ENCODE data around the gene SPDYE6. TPM values are rescaled to one million over a fixed set of nuclear protein-coding genes. Genes with fewer than 3 reads are reported as not detected.
A peak's percentile ranks its signal among the peaks of the same experiment; 100 is the strongest.

SPDYE6 gene
- polyA plus RNA-seq, 1 donor from 2014 or later = not detected

DNA sequence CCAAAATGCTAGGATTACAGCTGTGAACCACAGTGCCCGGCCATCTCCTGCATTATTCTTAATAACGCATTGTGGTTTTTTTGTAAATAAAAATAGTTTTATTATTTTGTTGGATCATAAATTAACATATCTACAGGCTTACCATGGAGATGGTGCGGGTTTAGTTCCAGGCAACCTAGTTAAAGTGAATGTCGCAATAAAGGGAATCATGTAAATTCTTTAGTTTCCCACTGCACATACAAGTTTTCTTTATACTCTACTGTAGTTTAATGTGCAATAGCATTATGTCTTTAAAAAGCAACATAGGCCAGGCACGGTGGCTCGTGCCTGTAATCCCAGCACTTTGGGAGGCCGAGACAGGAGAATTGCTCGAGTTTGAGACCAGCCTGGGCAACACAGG is 42.3 kb upstream of the SPDYE6 start:
- H3K27me3 ChIP-seq (ENCODE audit: insufficient read depth, low read depth, low read length) = no peaks in the 10 kb centered on the region
- H3K9me3 ChIP-seq (ENCODE audit: low read length) = no peaks in the 10 kb centered on the region
- H3K4me2 ChIP-seq (ENCODE audit: low read length) = no peak overlapping the region
- peaks cover 3% of the 10 kb centered on the region for H3F3A ChIP-seq (ENCODE audit: insufficient read depth, low read length, poor library complexity, severe bottlenecking)
- H3K27ac ChIP-seq (ENCODE audit: low read length) = no peak overlapping the region
- no peaks in the 10 kb centered on the region for H3K36me3 ChIP-seq (ENCODE audit: insufficient read depth, low read length)
- H4K20me1 ChIP-seq (ENCODE audit: insufficient read depth) = no peaks in the 10 kb centered on the region
- H3K9ac ChIP-seq (ENCODE audit: low read length) = no peak overlapping the region
- no peaks in the 10 kb centered on the region for H3K9me2 ChIP-seq (ENCODE audit: insufficient read depth, low read length)
- peaks cover 6% of the 10 kb centered on the region for H3K79me2 ChIP-seq (replicated peaks; ENCODE audit: insufficient read depth, low read length)
- H3K4me3 ChIP-seq (ENCODE audit: low read length) = no peak overlapping the region
- no peak overlapping the region for H2AFZ ChIP-seq (ENCODE audit: low read depth, low read length)
- TF ChIP-seq EZH2 (IDR thresholded peaks at IDR 0.05; ENCODE audit: borderline replicate concordance, insufficient read depth, low read length, poor library complexity, severe bottlenecking) = no peak
- TF ChIP-seq, protein P1, sequence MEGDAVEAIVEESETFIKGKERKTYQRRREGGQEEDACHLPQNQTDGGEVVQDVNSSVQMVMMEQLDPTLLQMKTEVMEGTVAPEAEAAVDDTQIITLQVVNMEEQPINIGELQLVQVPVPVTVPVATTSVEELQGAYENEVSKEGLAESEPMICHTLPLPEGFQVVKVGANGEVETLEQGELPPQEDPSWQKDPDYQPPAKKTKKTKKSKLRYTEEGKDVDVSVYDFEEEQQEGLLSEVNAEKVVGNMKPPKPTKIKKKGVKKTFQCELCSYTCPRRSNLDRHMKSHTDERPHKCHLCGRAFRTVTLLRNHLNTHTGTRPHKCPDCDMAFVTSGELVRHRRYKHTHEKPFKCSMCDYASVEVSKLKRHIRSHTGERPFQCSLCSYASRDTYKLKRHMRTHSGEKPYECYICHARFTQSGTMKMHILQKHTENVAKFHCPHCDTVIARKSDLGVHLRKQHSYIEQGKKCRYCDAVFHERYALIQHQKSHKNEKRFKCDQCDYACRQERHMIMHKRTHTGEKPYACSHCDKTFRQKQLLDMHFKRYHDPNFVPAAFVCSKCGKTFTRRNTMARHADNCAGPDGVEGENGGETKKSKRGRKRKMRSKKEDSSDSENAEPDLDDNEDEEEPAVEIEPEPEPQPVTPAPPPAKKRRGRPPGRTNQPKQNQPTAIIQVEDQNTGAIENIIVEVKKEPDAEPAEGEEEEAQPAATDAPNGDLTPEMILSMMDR (IDR thresholded peaks at IDR 0.05; ENCODE audit: poor library complexity, severe bottlenecking) = no peak
- no peak for TF ChIP-seq TAF1 (IDR thresholded peaks at IDR 0.05; ENCODE audit: low read depth)
- no peak for TF ChIP-seq POLR2AphosphoS5 (IDR thresholded peaks at IDR 0.05)
- TF ChIP-seq SMC3 (conservative IDR thresholded peaks at IDR 0.05; ENCODE audit: poor library complexity) = no peak
- no peak for TF ChIP-seq EP300 (conservative IDR thresholded peaks at IDR 0.05; ENCODE audit: poor library complexity, severe bottlenecking)
- TF ChIP-seq MXI1 (conservative IDR thresholded peaks at IDR 0.05; ENCODE audit: poor library complexity, severe bottlenecking) = no peak
- TF ChIP-seq, protein P2, sequence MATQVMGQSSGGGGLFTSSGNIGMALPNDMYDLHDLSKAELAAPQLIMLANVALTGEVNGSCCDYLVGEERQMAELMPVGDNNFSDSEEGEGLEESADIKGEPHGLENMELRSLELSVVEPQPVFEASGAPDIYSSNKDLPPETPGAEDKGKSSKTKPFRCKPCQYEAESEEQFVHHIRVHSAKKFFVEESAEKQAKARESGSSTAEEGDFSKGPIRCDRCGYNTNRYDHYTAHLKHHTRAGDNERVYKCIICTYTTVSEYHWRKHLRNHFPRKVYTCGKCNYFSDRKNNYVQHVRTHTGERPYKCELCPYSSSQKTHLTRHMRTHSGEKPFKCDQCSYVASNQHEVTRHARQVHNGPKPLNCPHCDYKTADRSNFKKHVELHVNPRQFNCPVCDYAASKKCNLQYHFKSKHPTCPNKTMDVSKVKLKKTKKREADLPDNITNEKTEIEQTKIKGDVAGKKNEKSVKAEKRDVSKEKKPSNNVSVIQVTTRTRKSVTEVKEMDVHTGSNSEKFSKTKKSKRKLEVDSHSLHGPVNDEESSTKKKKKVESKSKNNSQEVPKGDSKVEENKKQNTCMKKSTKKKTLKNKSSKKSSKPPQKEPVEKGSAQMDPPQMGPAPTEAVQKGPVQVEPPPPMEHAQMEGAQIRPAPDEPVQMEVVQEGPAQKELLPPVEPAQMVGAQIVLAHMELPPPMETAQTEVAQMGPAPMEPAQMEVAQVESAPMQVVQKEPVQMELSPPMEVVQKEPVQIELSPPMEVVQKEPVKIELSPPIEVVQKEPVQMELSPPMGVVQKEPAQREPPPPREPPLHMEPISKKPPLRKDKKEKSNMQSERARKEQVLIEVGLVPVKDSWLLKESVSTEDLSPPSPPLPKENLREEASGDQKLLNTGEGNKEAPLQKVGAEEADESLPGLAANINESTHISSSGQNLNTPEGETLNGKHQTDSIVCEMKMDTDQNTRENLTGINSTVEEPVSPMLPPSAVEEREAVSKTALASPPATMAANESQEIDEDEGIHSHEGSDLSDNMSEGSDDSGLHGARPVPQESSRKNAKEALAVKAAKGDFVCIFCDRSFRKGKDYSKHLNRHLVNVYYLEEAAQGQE (IDR thresholded peaks at IDR 0.05; ENCODE audit: borderline replicate concordance) = no peak
- TF ChIP-seq RAD21 (conservative IDR thresholded peaks at IDR 0.05) = no peak

DNA sequence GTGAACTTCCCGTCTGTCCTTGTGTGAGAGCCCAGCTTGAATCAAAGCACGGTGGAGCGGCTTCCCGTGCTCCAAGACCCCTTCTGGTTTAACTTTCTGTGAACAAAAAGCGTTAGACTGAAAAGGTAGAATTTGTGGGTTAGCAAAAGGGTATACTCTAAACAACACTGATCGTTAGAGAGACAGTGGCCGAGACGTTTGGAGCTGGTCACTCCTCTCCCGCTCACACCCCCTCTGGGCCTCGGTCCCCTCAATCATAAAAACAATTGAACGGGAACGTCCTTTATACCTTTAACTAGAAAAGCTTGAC is 40.4 kb upstream of the SPDYE6 start:
- TF ChIP-seq, protein P1 (IDR thresholded peaks at IDR 0.05; ENCODE audit: poor library complexity, severe bottlenecking) = no peak
- TF ChIP-seq POLR2AphosphoS5 (IDR thresholded peaks at IDR 0.05) = no peak
- no peak for TF ChIP-seq SMC3 (conservative IDR thresholded peaks at IDR 0.05; ENCODE audit: poor library complexity)
- no peak for TF ChIP-seq RAD21 (conservative IDR thresholded peaks at IDR 0.05)
- no peak for TF ChIP-seq EP300 (conservative IDR thresholded peaks at IDR 0.05; ENCODE audit: poor library complexity, severe bottlenecking)
- TF ChIP-seq TAF1 (IDR thresholded peaks at IDR 0.05; ENCODE audit: low read depth) = no peak
- TF ChIP-seq, protein P2 (IDR thresholded peaks at IDR 0.05; ENCODE audit: borderline replicate concordance) = no peak

More for the DNA sequence above, 40.4 kb upstream of the SPDYE6 start:
- Histone ChIP-seq H2AFZ (ENCODE audit: low read depth, low read length) (peak overlapping the region; percentile 24), H4K20me1 (ENCODE audit: insufficient read depth) (no peaks in the 10 kb centered on the region), H3K4me3 (ENCODE audit: low read length) (peak overlapping the region; percentile 73), H3F3A (ENCODE audit: insufficient read depth, low read length, poor library complexity, severe bottlenecking) (peaks cover 3% of the 10 kb centered on the region), H3K36me3 (ENCODE audit: insufficient read depth, low read length) (no peaks in the 10 kb centered on the region), H3K9ac (ENCODE audit: low read length) (peak overlapping the region; percentile 97), H3K79me2 (replicated peaks; ENCODE audit: insufficient read depth, low read length) (peaks cover 6% of the 10 kb centered on the region), H3K9me2 (ENCODE audit: insufficient read depth, low read length) (no peaks in the 10 kb centered on the region), H3K4me2 (ENCODE audit: low read length) (peak overlapping the region; percentile 85), H3K9me3 (ENCODE audit: low read length) (no peaks in the 10 kb centered on the region), H3K27me3 (ENCODE audit: insufficient read depth, low read depth, low read length) (no peaks in the 10 kb centered on the region), H3K27ac (ENCODE audit: low read length) (peak overlapping the region; percentile 99)

Data from neural cell (in vitro differentiated cells).